DMS53 (cell line): ENCODE data around the gene ELFN2.
"Not testable (repeated sequence)": the region's sequence is repeated elsewhere in the genome, so short reads cannot be mapped to it uniquely, and the experiment has no call there.

Experiments
- DNase-seq: peaks from one replicate; lab custom pipeline; 2025; lab: John Stamatoyannopoulos, UW

The ELFN2 gene

GRCh38 chr22:37410174-37411055 lies 16.9 kb downstream of the ELFN2 start:
- peak; percentile 46 for DNase-seq

- peak; percentile 49 for DNase-seq
Observed at GRCh38 chr22:37409459-37410050, 17.7 kb downstream of the ELFN2 start.

- DNase-seq: no peak
Observed at GRCh38 chr22:37409031-37409430, 18.2 kb downstream of the ELFN2 start.

- no peak for DNase-seq
Observed at GRCh38 chr22:37407856-37408255, 19.4 kb downstream of the ELFN2 start.

- no peak for DNase-seq
Observed at GRCh38 chr22:37406441-37407235, 20.6 kb downstream of the ELFN2 start.

- DNase-seq: no peak
Observed at GRCh38 chr22:37404091-37404490, 23.2 kb downstream of the ELFN2 start.

- no peak for DNase-seq
Observed at GRCh38 chr22:37403267-37403960, 23.9 kb downstream of the ELFN2 start.

- DNase-seq: no peak
Observed at GRCh38 chr22:37402184-37402506, 25.1 kb downstream of the ELFN2 start.

GRCh38 chr22:37401401-37402183 lies 25.7 kb downstream of the ELFN2 start:
- no peak for DNase-seq

- peak; percentile 37 for DNase-seq
Observed at GRCh38 chr22:37400719-37401118, 26.6 kb downstream of the ELFN2 start.

GRCh38 chr22:37399457-37399856 lies 27.8 kb downstream of the ELFN2 start:
- not testable (repeated sequence) for DNase-seq

- DNase-seq: no peak
Observed at GRCh38 chr22:37397226-37397625, 30.1 kb downstream of the ELFN2 start.

- no peak for DNase-seq
Observed at GRCh38 chr22:37396488-37397084, 30.7 kb downstream of the ELFN2 start.

- no peak for DNase-seq
Observed at GRCh38 chr22:37394341-37394740, 32.9 kb downstream of the ELFN2 start.

- DNase-seq: no peak
Observed at GRCh38 chr22:37393746-37394145, 33.5 kb downstream of the ELFN2 start.

- no peak for DNase-seq
Observed at GRCh38 chr22:37392721-37393328, 34.5 kb downstream of the ELFN2 start.

GRCh38 chr22:37391702-37392101 lies 35.6 kb downstream of the ELFN2 start:
- no peak for DNase-seq

- no peak for DNase-seq
Observed at GRCh38 chr22:37390075-37390474, 37.2 kb downstream of the ELFN2 start.

- no peak for DNase-seq
Observed at GRCh38 chr22:37388538-37388937, 38.7 kb downstream of the ELFN2 start.

- DNase-seq: no peak
Observed at GRCh38 chr22:37387793-37388192, 39.5 kb downstream of the ELFN2 start.

- no peak for DNase-seq
Observed at GRCh38 chr22:37386441-37386840, 40.8 kb downstream of the ELFN2 start.
